Neural cell (in vitro differentiated cells): Measurements from ENCODE around the gene LUC7L.

Experiments used
- EP300 ChIP-seq: fragments of 450-650 bp; conservative IDR thresholded peaks from 2 replicates; pipeline ENCODE4 v1.6.1; 2014; ENCODE audit warnings: antibody characterized with exemption, mild to moderate bottlenecking, moderate library complexity; ENCODE audit not compliant: poor library complexity, severe bottlenecking
- EZH2 ChIP-seq: fragments of 200-600, 300-800 bp; shearing (Covaris generic), sonication (generic); IDR thresholded peaks from 2 replicates; pipeline ENCODE4 v1.6.1; 2014; ENCODE audit warnings: antibody characterized with exemption, low read length, borderline replicate concordance, mild to moderate bottlenecking; ENCODE audit not compliant: insufficient read depth, poor library complexity, severe bottlenecking
- POLR2AphosphoS5 ChIP-seq: IDR thresholded peaks from 2 replicates; pipeline ENCODE4 v1.6.1; 2012
- REST ChIP-seq: IDR thresholded peaks from 2 replicates; pipeline ENCODE4 v1.6.1; 2012; ENCODE audit warnings: borderline replicate concordance
- TF ChIP-seq, protein P1 (sequence below): fragments of 450-650 bp; IDR thresholded peaks from 2 replicates; pipeline ENCODE4 v1.5.1; 2014; ENCODE audit warnings: antibody characterized with exemption, mild to moderate bottlenecking, moderate library complexity; ENCODE audit not compliant: poor library complexity, severe bottlenecking

GRCh38 chr16:175011-175949 lies 54.0 kb downstream of the LUC7L start:
- TF ChIP-seq EZH2 = no peak
- TF ChIP-seq, protein P1, sequence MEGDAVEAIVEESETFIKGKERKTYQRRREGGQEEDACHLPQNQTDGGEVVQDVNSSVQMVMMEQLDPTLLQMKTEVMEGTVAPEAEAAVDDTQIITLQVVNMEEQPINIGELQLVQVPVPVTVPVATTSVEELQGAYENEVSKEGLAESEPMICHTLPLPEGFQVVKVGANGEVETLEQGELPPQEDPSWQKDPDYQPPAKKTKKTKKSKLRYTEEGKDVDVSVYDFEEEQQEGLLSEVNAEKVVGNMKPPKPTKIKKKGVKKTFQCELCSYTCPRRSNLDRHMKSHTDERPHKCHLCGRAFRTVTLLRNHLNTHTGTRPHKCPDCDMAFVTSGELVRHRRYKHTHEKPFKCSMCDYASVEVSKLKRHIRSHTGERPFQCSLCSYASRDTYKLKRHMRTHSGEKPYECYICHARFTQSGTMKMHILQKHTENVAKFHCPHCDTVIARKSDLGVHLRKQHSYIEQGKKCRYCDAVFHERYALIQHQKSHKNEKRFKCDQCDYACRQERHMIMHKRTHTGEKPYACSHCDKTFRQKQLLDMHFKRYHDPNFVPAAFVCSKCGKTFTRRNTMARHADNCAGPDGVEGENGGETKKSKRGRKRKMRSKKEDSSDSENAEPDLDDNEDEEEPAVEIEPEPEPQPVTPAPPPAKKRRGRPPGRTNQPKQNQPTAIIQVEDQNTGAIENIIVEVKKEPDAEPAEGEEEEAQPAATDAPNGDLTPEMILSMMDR = no peak
- TF ChIP-seq EP300 = no peak
- TF ChIP-seq REST = no peak
- no peak for TF ChIP-seq POLR2AphosphoS5
